GM19324 (cell line): ENCODE data around the gene SOWAHB.

ENCODE experiments used
- ATAC-seq: cut with Tn5 transposase; IDR thresholded peaks from one replicate; pipeline ENCODE4 v1.9.1; 2021; ENCODE audit warnings: mild to moderate bottlenecking, moderate library complexity; ENCODE audit not compliant: unreplicated experiment, low FRiP score

Gene SOWAHB

GRCh38 chr4:76858319-76858718, 39.6 kb downstream of the SOWAHB start:
- ATAC-seq: no peak

GRCh38 chr4:76857074-76857409, 40.9 kb downstream of the SOWAHB start:
- no peak for ATAC-seq

GRCh38 chr4:76856243-76857073, 41.5 kb downstream of the SOWAHB start:
- no peak for ATAC-seq

GRCh38 chr4:76854858-76855257, 43.1 kb downstream of the SOWAHB start:
- no peak for ATAC-seq

GRCh38 chr4:76851375-76851774, 46.6 kb downstream of the SOWAHB start:
- no peak for ATAC-seq

GRCh38 chr4:76850010-76850441, 47.9 kb downstream of the SOWAHB start:
- no peak for ATAC-seq
